Islet of Langerhans (tissue), 1 donor: ENCODE measurements around the gene PLIN4.

Experiments used
- FAIRE-seq: peaks from one replicate; lab custom pipeline; 2011; peaks lifted over from hg19 to GRCh38; lab: Jason Lieb, UNC

PLIN4 gene

DNA sequence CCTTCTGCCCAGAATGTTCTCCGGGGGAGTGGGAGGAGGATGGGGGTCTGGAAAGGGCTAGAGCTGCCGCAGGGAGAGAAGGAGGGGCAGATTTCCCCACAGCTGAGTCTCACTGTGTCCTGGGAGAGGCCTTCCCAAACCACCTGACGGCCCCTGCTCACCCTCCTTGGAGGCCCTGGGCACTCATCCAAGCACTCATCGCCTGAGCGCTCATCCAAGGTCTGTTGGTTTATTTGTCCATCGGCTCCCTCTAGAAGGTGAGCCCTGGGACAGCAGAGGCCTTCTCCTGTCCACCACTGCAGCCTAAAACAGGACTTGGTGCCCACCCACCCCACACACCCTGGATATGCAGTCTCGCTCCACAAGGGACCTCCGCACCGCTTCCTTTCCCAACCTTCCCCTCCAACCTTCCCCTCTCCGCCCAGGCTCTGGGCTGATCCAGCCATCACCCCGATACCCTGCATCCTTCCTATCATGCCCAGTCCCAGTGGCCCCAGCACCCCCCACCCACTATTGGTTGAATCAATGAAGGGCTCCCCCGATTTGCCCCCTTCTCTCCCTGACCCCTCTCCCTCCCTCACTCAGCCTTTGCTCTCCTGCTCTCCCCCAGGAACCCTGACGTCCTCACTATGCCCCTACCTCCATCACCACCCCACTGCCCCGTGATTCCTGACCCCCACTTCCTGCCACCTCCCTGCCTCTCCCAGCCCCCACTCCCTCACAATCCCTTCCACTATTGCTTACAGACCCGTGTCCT, 62.4 kb downstream of the PLIN4 start:
- no peak for FAIRE-seq

- no peak for FAIRE-seq
Measured at GRCh38 chr19:4454747-4455718, 63.3 kb downstream of the PLIN4 start.

GRCh38 chr19:4453232-4454179, 64.8 kb downstream of the PLIN4 start:
- no peak for FAIRE-seq

GRCh38 chr19:4452230-4452990, 65.9 kb downstream of the PLIN4 start:
- no peak for FAIRE-seq
